Esophagus squamous epithelium (tissue), 4 donors: ENCODE results near the gene UBTD1.

Experiments used
- POLR2A ChIP-seq, 4 donors: fragments of 450-650 bp; IDR thresholded peaks; one replicate each; pipeline ENCODE4 v1.6.1; 2017; ENCODE audit warnings: antibody characterized with exemption in 4 of 4, mild to moderate bottlenecking in 4 of 4, moderate library complexity in 3 of 4
- TF ChIP-seq, protein P1 (sequence below), 6 experiments: fragments of 450-650 bp in 4 of 6; fragments of 200-600 bp in 2 of 6; sonication (generic) in 2 of 6; IDR thresholded peaks; one replicate each; pipeline ENCODE4 v1.5.1; 2016 to 2019; ENCODE audit warnings: antibody characterized with exemption in 6 of 6, mild to moderate bottlenecking in 4 of 6, moderate library complexity in 4 of 6

DNA sequence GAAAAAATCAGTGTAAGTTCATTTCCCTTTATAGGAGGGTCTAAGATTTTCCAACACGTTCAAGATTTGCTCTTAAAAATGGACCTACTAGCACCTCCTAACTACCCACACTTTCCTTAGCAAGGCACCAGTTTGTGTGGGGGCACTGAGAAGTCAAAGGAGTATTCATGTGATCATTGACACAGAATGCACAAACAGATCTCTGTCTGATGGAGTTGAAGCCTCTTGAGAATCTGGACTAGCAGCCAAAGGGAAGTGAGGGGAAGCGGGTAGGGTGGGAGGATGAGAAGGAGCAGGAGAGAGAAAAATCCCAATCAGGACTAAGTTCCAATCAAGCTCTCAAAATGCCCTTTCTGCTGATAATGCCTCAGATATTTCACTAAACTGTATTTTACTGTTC, 4.6 kb upstream of the UBTD1 start:
- TF ChIP-seq, protein P1, sequence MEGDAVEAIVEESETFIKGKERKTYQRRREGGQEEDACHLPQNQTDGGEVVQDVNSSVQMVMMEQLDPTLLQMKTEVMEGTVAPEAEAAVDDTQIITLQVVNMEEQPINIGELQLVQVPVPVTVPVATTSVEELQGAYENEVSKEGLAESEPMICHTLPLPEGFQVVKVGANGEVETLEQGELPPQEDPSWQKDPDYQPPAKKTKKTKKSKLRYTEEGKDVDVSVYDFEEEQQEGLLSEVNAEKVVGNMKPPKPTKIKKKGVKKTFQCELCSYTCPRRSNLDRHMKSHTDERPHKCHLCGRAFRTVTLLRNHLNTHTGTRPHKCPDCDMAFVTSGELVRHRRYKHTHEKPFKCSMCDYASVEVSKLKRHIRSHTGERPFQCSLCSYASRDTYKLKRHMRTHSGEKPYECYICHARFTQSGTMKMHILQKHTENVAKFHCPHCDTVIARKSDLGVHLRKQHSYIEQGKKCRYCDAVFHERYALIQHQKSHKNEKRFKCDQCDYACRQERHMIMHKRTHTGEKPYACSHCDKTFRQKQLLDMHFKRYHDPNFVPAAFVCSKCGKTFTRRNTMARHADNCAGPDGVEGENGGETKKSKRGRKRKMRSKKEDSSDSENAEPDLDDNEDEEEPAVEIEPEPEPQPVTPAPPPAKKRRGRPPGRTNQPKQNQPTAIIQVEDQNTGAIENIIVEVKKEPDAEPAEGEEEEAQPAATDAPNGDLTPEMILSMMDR (IDR thresholded peaks at IDR 0.05), result no peak
- TF ChIP-seq POLR2A (IDR thresholded peaks at IDR 0.05), result no peak
